Peyer's patch (tissue), 4 donors: ENCODE results near the gene HOXD1.

Source experiments
- CTCF ChIP-seq, 6 experiments: fragments of 450-650 bp in 4 of 6; fragments of 200-600 bp in 2 of 6; sonication (generic) in 1 of 6; IDR thresholded peaks; one replicate each; pipeline ENCODE4 v1.5.1; 2017 to 2019; ENCODE audit warnings: antibody characterized with exemption in 6 of 6, mild to moderate bottlenecking in 3 of 6, moderate library complexity in 1 of 6
- POLR2A ChIP-seq, 2 donors: fragments of 450-650 bp; IDR thresholded peaks; one replicate each; pipeline ENCODE4 v1.5.1; 2017; ENCODE audit warnings: antibody characterized with exemption in 2 of 2, mild to moderate bottlenecking in 2 of 2, moderate library complexity in 2 of 2

GRCh38 chr2:176189681-176190641 lies 1.5 kb downstream of the HOXD1 start:
- TF ChIP-seq CTCF (IDR thresholded peaks at IDR 0.05) (no peak), POLR2A (IDR thresholded peaks at IDR 0.05) (no peak)
